Measurements from ENCODE around the gene APOL3.
"Not testable (repeated sequence)": the region's sequence is repeated elsewhere in the genome, so short reads cannot be mapped to it uniquely, and the experiment has no call there.

The APOL3 gene

DNA sequence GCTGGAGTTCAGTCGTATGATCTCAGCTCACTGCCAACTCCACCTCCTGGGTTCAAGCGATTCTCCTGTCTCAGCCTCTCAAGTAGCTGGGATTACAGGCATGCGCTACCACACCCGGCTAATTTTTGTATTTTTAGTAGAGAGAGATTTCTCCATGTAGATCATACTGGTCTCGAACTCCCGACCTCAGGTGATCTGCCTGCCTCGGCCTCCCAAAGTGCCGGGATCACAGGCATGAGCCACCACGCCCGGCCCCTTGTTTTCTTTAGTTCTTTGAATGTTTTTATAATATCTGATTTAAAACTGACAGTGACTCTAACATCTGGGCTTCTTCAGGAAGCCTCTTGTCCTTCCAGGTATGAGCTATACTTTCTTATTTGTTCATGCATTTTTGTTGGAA lies 61.0 kb downstream of the APOL3 start:
- not testable (repeated sequence) for DNase-seq

DNA sequence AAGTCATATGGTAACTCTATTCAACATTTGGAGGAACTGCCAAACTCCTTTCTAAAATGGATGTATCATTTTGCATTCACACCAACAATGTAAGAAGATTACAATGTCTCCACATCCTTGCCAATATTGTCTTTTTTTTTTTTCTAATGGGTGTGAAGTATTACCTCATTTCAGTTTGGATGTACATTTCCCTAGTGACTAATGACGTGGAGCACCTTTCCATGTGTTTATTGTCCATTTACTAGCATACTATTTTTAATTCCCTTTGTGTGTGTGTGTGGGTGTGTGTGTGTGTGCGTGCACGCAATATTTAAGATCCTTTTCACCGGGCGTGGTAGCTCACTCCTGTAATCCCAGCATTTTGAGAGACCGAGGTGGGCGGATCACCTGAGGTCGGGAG lies 62.7 kb downstream of the APOL3 start:
- no peak for DNase-seq

DNA sequence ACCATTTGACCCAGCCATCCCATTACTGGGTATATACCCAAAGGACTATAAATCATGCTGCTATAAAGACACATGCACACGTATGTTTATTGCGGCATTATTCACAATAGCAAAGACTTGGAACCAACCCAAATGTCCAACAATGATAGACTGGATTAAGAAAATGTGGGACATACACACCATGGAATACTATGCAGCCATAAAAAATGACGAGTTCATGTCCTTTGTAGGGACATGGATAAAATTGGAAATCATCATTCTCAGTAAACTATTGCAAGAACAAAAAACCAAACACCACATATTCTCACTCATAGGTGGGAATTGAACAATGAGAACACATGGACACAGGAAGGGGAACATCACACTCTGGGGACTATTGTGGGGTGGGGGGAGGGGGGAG lies 69.8 kb downstream of the APOL3 start:
- DNase-seq = not testable (repeated sequence)

Data from cortex of kidney (tissue), 1 donor.